CD4-positive, alpha-beta T cell treated with Interleukin-6 for 4 hours (primary cell): Measurements from ENCODE around the gene NPEPL1.
A peak's percentile ranks its signal among the peaks of the same experiment; 100 is the strongest.
"Not testable (repeated sequence)": the region's sequence is repeated elsewhere in the genome, so short reads cannot be mapped to it uniquely, and the experiment has no call there.

Source experiments
- DNase-seq: peaks from one replicate; pipeline ENCODE4 v3.0.0-alpha.2; 2020; ENCODE audit warnings: mixed read lengths

NPEPL1 gene

GRCh38 chr20:58692579-58693225, at the start of gene NPEPL1:
Gene NPEPL1, plus strand, starts transcription at chr20:58692800. Its CDS starts 101 bp downstream, at chr20:58692901.
- peak; percentile 75 for DNase-seq

- DNase-seq: not testable (repeated sequence)
These were observed 49.7 kb upstream of the NPEPL1 start for GRCh38 chr20:58642896-58643295.

- DNase-seq: no peak
These were observed 47.1 kb upstream of the NPEPL1 start for GRCh38 chr20:58645412-58645968.

GRCh38 chr20:58646257-58646656, 46.3 kb upstream of the NPEPL1 start:
- no peak for DNase-seq

GRCh38 chr20:58646703-58647102, 45.9 kb upstream of the NPEPL1 start:
- no peak for DNase-seq

GRCh38 chr20:58647162-58647795, 45.3 kb upstream of the NPEPL1 start:
- DNase-seq: no peak

GRCh38 chr20:58647796-58648501, 44.7 kb upstream of the NPEPL1 start:
- DNase-seq: no peak

GRCh38 chr20:58648502-58648825, 44.1 kb upstream of the NPEPL1 start:
- not testable (repeated sequence) for DNase-seq

GRCh38 chr20:58649288-58650180, 43.1 kb upstream of the NPEPL1 start:
- DNase-seq: peak; percentile 56

- DNase-seq: peak; percentile 64
These were observed 42.3 kb upstream of the NPEPL1 start for GRCh38 chr20:58650181-58650775.

GRCh38 chr20:58650776-58651558, 41.6 kb upstream of the NPEPL1 start, which contains the start of gene STX16:
Gene STX16, plus strand, starts transcription at chr20:58651283. Its CDS starts 724 bp downstream, at chr20:58652007.
- peak; percentile 90 for DNase-seq

GRCh38 chr20:58651559-58651945, 41.0 kb upstream of the NPEPL1 start:
- DNase-seq: no peak

- DNase-seq: peak; percentile 92
These were observed 40.5 kb upstream of the NPEPL1 start for GRCh38 chr20:58651946-58652605.

- no peak for DNase-seq
These were observed 39.9 kb upstream of the NPEPL1 start for GRCh38 chr20:58652606-58653294.

GRCh38 chr20:58654337-58654736, 38.3 kb upstream of the NPEPL1 start:
- no peak for DNase-seq

- no peak for DNase-seq
These were observed 37.1 kb upstream of the NPEPL1 start for GRCh38 chr20:58655328-58656107.

GRCh38 chr20:58656831-58657230, 35.8 kb upstream of the NPEPL1 start:
- DNase-seq: no peak

GRCh38 chr20:58657262-58657661, 35.3 kb upstream of the NPEPL1 start:
- DNase-seq: no peak

GRCh38 chr20:58657986-58658385, 34.6 kb upstream of the NPEPL1 start:
- no peak for DNase-seq
